ENCODE data around the gene STN1.
A peak's percentile ranks its signal among the peaks of the same experiment; 100 is the strongest.

The STN1 gene

GRCh38 chr10:103843045-103843444 lies 74.9 kb downstream of the STN1 start:
- no peak for DNase-seq (ENCODE audit: low spot score)

- DNase-seq (ENCODE audit: low spot score) = no peak
Measured at GRCh38 chr10:103842605-103843004, 75.4 kb downstream of the STN1 start.

DNA sequence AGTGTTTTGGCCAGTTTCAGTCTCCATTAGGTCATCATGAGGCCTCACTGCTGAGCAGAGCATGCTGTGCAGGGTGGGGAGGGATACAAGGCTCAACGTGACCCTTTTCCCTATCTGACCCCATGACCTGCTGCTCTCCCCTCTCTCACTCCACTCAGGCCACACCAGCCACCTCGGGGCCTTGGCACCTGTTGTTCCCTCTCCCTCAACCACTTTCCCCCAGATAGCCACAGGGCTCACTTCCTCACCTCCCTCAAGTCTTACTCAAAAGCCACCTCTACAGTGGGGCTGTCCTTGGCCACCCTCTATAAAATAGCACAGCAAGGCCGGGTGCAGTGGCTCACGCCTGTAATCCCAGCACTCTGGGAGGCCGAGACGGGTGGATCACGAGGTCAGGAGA lies 76.5 kb downstream of the STN1 start:
- DNase-seq (ENCODE audit: low spot score) = no peak

DNA sequence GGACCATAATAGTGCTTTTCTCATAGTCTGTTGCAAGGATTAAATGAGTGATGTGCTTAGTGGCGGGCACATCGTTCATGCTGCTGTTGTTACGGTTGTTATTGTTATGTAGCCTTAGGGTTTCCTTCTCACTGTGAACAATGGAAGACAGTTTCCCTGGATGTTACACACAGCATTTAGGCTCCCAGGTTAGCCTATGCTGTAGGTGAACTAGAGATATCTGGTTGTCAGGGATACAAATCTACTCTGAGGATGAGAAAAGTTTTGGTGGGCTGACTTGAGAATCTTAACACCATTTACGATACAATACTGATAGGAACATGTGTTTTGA lies 77.3 kb downstream of the STN1 start:
- no peak for DNase-seq (ENCODE audit: low spot score)

GRCh38 chr10:103839872-103840739 lies 77.9 kb downstream of the STN1 start:
- DNase-seq (ENCODE audit: low spot score) = no peak

DNA sequence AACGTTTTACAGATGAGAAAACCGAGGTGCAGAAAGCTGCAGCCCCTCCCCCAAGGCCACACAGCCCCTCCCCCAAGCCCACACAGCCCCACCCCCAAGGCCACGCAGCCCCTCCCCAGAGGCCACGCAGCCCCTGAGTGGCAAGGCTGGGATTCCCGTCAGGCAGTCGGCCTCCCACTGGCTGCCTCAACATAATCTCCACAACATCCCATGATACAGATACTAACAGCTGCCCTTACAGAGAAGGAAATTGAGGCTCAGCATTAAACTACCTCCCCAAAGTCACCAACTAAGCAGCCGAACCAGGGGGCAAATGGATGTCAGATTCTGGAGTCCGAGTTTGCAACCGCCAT lies 78.5 kb downstream of the STN1 start:
- no peak for DNase-seq (ENCODE audit: low spot score)

DNA sequence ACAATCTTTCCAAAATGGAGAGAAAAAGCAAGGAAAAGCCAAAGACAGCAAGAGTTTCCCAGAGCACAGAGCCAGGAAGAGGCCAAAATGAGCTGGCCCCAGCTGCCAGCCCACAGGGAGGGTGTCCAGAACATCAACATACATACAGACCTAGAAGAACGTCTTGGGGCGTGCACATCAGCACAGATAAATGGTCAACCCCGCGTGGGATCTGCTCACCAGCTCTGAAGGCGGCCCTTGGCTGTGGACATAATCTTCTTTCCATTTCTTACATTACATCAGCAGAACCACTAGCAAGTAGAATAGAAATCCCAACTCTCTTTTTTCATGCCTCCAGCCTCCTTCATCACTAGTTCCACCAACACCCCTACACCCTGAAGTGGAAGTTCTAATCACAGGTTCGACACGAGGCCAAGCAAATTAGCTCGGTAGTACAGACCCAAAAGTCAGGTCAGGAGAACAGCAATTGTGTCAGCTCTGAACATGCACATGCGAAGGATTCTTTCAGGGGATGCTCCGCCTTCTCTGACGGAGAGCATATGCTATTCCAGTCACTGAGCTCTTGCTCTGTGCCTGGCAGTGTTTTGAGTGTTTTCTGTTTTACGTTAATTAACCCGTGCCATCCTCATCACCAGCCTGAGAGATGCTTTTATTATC lies 79.0 kb downstream of the STN1 start:
- DNase-seq (ENCODE audit: low spot score) = no peak

DNA sequence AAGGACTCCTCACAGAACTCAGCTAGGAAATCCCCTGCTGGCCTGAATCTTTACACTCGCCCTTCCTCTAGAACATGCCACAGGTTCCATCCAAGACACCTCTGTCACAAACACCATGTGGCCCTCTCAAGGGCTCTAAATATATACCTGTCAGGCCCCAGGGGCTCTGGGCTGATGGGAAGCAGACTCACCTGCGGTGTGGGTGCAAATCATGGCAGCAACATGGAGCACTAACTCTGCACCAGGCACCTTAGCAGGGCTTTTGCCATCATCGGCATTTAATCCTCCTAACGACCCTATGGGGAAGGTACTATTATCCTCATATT lies 80.0 kb downstream of the STN1 start:
- DNase-seq (ENCODE audit: low spot score) = no peak

GRCh38 chr10:103837370-103838069 lies 80.5 kb downstream of the STN1 start:
- DNase-seq (ENCODE audit: low spot score) = no peak

DNA sequence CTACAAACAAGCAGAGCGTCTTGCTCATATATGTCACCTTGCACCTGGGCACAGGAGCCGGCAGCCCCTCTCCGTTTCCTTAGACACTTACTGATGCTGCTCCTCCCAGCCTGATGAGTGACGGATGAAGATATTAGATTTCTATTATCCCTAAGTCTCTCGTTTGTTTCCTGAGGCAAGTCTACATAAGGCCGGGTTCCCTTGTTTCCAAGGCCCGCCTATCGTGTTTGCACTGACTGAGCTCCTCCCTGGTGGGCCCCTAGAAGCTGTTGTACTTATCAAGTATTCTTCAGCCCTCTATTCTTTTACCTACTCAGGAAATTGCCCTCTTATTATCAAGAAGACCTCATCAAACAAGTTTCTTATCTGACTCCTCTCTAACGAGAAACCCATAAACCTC lies 81.1 kb downstream of the STN1 start:
- no peak for DNase-seq (ENCODE audit: low spot score)

- no peak for DNase-seq (ENCODE audit: low spot score)
Measured at GRCh38 chr10:103836273-103836672, 81.7 kb downstream of the STN1 start.

DNA sequence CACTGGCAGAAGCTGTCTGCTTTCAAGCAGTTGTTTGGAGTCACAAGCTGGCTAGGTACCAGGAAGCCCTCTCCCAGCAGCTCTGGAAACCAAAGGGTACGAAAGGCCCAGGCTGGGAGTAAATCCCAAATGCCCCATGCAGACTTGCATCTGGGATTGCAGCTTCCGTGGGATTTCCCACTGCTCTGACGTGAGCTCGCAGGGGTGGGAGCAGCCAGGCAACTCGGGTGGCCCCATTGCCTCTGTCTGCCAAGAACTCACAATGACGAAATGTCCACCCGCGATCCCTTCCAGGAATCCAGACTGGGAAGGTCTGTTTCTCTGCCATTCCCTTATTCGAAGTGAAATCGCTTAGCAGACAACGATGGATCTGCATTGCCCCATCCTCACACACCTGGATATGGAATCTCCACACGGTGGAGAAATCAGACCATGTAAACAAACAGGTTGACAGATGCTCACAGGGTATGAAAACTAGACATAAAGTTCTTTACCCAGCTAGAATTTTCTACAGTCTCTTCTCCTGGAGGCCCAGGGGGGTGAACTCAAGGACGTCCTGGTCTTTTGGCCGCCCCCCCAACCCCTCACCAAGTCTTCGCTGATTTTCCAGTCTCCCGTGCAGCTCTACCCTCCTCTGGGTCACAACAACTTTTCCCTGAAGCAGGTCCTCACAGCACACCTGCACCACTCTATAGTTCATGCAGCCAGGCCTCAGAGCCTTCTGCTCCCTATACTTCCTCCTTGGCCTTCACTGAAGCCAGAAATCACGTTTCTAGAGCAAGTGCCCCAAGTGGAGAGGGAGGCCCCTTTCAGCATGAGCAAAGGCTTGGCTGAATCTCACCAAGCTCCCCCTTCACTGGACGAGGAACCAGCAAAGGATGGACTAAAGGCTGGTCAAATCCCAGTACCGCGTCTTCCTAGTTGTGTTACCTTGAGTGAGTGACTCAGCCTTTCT lies 82.6 kb downstream of the STN1 start:
- peak; percentile 85 for DNase-seq (ENCODE audit: low spot score)

DNA sequence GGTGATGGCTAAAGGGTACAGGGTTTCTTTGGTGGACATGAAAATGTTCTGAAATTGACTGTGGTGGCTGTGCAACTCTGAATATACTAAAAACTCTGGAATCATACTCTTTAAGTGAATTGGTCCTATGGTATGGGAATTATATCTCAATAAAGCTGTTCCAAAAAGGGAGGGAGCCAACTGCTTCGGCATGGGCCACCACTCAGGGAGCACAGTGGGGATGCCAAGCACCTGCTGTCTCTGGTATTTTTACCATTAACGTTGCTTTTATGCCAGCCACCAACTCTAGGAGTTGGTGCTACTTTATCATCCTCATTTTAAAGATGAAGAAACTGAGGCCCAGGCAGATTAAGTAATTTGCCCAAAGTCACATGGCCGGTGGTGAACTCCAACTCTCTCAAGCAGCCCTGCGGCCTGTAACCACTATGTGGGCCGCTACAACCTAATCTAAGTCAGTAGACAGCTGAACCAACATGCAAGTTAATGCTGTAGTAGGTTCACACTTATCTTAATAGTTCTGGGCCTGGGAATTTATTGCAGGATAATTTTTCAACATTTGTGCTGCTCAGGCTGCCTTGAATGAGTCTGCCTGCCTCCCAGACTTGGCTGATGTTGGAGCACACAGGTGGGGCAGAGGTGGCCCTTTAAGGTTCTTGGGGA lies 83.4 kb downstream of the STN1 start:
- no peak for DNase-seq (ENCODE audit: low spot score)

DNA sequence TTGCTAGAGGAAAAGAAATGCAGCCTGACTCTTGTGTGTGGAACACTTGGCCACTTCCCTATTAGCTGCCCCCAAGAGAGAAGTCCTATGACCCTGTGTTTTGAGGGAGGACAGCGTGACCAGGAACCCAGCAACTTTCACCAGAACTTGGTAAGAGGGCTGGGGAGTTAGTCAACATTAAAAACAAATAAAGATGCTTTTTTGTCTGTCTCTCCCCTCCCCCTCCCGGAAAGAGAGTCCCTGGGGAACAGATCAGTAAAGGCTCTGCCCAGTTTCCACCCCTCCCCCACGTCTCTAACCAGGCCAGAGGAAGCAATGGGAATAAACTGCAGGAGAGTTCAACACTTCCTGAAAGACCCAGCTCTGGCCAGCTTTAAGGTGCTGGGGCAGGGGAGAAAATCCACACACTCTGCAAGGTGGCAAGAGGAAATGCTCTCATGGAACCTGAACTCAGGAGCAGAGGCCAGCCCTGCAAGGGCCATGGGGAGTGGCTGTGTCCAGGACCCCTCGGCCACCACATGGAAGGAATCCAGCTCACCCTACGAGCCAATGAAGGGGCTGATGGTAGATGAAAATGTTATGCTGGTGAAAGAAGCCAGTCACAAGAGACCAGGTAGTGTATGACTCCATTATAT lies 84.1 kb downstream of the STN1 start:
- peak; percentile 29 for DNase-seq (ENCODE audit: low spot score)

DNA sequence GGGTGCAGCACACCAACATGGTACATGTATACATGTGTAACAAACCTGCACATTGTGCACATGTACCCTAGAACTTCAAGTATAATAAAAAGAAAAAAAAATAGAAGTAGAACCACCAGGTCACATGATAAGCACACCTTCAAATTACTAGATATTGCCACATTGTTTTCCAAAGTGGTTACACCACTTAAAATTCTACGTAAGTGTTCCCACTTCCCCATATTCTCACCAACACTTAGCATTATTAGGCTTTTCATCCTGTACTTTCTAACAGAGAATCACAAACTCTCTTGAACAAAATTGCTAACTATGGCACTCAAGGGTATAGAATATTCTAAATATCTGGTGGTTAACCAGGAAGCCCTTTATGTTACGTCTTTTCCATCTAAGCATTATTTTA lies 85.2 kb downstream of the STN1 start:
- no peak for DNase-seq (ENCODE audit: low spot score)

Data from GM03348 (cell line).